Astrocyte (in vitro differentiated cells and primary cell): ENCODE measurements around the gene AP5Z1. TPM values are rescaled to one million over a fixed set of nuclear protein-coding genes. Genes with fewer than 3 reads are reported as not detected.

Experiments
- DNase-seq: peaks from one replicate; pipeline ENCODE4 v3.0.0-alpha.2; 2010; ENCODE audit warnings: low read depth
- FAIRE-seq: peaks from 2 replicates; lab custom pipeline; 2011; peaks lifted over from hg19 to GRCh38; lab: Jason Lieb, UNC
- H2AFZ ChIP-seq: 2 replicates; pipeline ENCODE4 v1.6.0; 2012; ENCODE audit warnings: low read depth, low read length, inconsistent platforms
- H3K27ac ChIP-seq: 2 replicates; pipeline ENCODE4 v1.5.1; 2011; ENCODE audit warnings: low read depth, low read length, inconsistent platforms
- H3K27me3 ChIP-seq: 2 replicates; pipeline ENCODE4 v1.6.0; 2011; ENCODE audit warnings: low read length, inconsistent platforms; ENCODE audit not compliant: insufficient read depth
- H3K36me3 ChIP-seq: 2 replicates; pipeline ENCODE4 v1.5.1; 2011; ENCODE audit warnings: low read length, inconsistent platforms; ENCODE audit not compliant: insufficient read depth
- H3K4me1 ChIP-seq: 2 replicates; pipeline ENCODE4 v1.5.1; 2011; ENCODE audit warnings: low read length, inconsistent platforms; ENCODE audit not compliant: insufficient read depth
- H3K4me2 ChIP-seq: 2 replicates; pipeline ENCODE4 v1.6.0; 2012; ENCODE audit warnings: low read length, inconsistent platforms
- H3K4me3 ChIP-seq: 2 replicates; pipeline ENCODE4 v1.5.1; 2011; ENCODE audit warnings: low read depth, mild to moderate bottlenecking, low read length, inconsistent platforms; ENCODE audit not compliant: insufficient read depth
- H3K79me2 ChIP-seq: 2 replicates; pipeline ENCODE4 v1.6.0; 2012; ENCODE audit warnings: mild to moderate bottlenecking, low read length, inconsistent platforms; ENCODE audit not compliant: insufficient read depth
- H3K9ac ChIP-seq: 2 replicates; pipeline ENCODE4 v1.6.0; 2012; ENCODE audit warnings: mild to moderate bottlenecking, low read length, inconsistent platforms
- H3K9me3 ChIP-seq: 2 replicates; pipeline ENCODE4 v1.5.1; 2012; ENCODE audit warnings: low read depth, mild to moderate bottlenecking, low read length, inconsistent platforms; ENCODE audit not compliant: insufficient read depth
- H4K20me1 ChIP-seq: 2 replicates; pipeline ENCODE4 v1.6.0; 2012; ENCODE audit warnings: low read length, inconsistent platforms; ENCODE audit not compliant: insufficient read depth
- H3K27ac Mint-ChIP-seq: one replicate; pipeline ENCODE4 v1.8.0; 2021; ENCODE audit warnings: mild to moderate bottlenecking, mixed read lengths; ENCODE audit not compliant: unreplicated experiment
- H3K27me3 Mint-ChIP-seq: one replicate; pipeline ENCODE4 v1.8.0; 2021; ENCODE audit warnings: low read depth, mixed read lengths; ENCODE audit not compliant: unreplicated experiment
- H3K36me3 Mint-ChIP-seq: one replicate; pipeline ENCODE4 v1.8.0; 2021; ENCODE audit warnings: low read depth, mixed read lengths; ENCODE audit not compliant: unreplicated experiment
- H3K4me1 Mint-ChIP-seq: one replicate; pipeline ENCODE4 v1.8.0; 2021; ENCODE audit warnings: low read depth, mixed read lengths; ENCODE audit not compliant: unreplicated experiment
- H3K4me3 Mint-ChIP-seq: one replicate; pipeline ENCODE4 v1.8.0; 2021; ENCODE audit warnings: mild to moderate bottlenecking, moderate library complexity, mixed read lengths; ENCODE audit not compliant: unreplicated experiment
- H3K9me3 Mint-ChIP-seq: one replicate; pipeline ENCODE4 v1.8.0; 2021; ENCODE audit warnings: mild to moderate bottlenecking, mixed read lengths; ENCODE audit not compliant: unreplicated experiment
- EZH2 ChIP-seq: IDR thresholded peaks from 2 replicates; pipeline ENCODE4 v1.6.1; 2012; ENCODE audit warnings: mild to moderate bottlenecking, low read length, inconsistent platforms; ENCODE audit not compliant: insufficient read depth
- total RNA-seq: library from RNA; stranded (reverse); gene quantifications from 2 replicates; pipeline ENCODE4 v1.2.1, GENCODE V29; 2021
- TF ChIP-seq, protein P1 (sequence below): IDR thresholded peaks from 2 replicates; pipeline ENCODE4 v1.5.1; 2011; ENCODE audit warnings: low read depth, mild to moderate bottlenecking, inconsistent platforms, low read length, moderate library complexity; ENCODE audit not compliant: insufficient read depth

Gene AP5Z1
- total RNA-seq, 1 donor from 2014 or later, result 75.6 TPM

DNA sequence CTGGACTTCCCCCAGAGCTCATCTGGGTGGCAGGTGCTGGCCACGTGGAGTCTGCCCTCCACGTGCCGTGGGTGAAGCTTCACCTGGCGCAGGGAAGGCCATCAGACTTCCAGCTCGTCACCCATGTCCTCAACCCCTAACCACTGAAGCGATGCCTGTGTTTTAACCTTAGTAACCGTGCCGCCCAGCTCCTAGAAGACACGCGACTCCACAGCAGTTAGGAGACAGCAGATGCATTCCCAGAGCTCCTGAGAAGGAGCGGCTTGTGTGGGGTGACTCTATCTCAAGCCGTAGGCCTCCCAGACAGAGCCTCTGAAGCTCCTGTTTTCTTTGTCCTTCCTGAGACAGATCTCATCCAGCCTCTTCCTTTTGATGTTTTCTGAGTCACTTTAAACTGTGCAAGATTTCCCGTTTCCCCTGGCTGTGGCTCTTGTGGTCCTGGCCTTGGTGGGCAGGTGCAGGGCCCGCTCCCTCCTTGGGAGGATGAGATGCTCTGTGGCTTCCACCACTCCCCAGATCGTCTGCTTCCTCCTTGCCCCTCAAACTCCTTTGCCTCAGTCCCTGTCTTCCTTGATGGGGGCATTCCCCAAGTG, 41.4 kb upstream of the AP5Z1 start:
- Histone ChIP-seq H3K4me3 (no peak overlapping the region), H3K9me3 (no peaks in the 10 kb centered on the region), H3K4me2 (peak overlapping the region; percentile 5), H3K9ac (peak overlapping the region; percentile 1), H4K20me1 (peaks cover 32% of the 10 kb centered on the region), H3K79me2 (peaks cover 78% of the 10 kb centered on the region), H3K36me3 (peaks cover 4% of the 10 kb centered on the region), H3K27ac (peak overlapping the region; percentile 49), H2AFZ (no peak overlapping the region), H3K27me3 (no peaks in the 10 kb centered on the region), H3K4me1 (peaks cover 16% of the 10 kb centered on the region)
- H3K27ac Mint-ChIP-seq, result peak overlapping the region; percentile 0
- H3K9me3 Mint-ChIP-seq, result no peaks in the 10 kb centered on the region
- H3K4me1 Mint-ChIP-seq, result peaks cover 25% of the 10 kb centered on the region
- no peaks in the 10 kb centered on the region for H3K27me3 Mint-ChIP-seq
- DNase-seq (no peak), FAIRE-seq (no peak)
- H3K4me3 Mint-ChIP-seq, result no peak overlapping the region
- H3K36me3 Mint-ChIP-seq, result peaks cover 29% of the 10 kb centered on the region
- TF ChIP-seq EZH2, result no peak
- TF ChIP-seq, protein P1, sequence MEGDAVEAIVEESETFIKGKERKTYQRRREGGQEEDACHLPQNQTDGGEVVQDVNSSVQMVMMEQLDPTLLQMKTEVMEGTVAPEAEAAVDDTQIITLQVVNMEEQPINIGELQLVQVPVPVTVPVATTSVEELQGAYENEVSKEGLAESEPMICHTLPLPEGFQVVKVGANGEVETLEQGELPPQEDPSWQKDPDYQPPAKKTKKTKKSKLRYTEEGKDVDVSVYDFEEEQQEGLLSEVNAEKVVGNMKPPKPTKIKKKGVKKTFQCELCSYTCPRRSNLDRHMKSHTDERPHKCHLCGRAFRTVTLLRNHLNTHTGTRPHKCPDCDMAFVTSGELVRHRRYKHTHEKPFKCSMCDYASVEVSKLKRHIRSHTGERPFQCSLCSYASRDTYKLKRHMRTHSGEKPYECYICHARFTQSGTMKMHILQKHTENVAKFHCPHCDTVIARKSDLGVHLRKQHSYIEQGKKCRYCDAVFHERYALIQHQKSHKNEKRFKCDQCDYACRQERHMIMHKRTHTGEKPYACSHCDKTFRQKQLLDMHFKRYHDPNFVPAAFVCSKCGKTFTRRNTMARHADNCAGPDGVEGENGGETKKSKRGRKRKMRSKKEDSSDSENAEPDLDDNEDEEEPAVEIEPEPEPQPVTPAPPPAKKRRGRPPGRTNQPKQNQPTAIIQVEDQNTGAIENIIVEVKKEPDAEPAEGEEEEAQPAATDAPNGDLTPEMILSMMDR, result no peak

DNA sequence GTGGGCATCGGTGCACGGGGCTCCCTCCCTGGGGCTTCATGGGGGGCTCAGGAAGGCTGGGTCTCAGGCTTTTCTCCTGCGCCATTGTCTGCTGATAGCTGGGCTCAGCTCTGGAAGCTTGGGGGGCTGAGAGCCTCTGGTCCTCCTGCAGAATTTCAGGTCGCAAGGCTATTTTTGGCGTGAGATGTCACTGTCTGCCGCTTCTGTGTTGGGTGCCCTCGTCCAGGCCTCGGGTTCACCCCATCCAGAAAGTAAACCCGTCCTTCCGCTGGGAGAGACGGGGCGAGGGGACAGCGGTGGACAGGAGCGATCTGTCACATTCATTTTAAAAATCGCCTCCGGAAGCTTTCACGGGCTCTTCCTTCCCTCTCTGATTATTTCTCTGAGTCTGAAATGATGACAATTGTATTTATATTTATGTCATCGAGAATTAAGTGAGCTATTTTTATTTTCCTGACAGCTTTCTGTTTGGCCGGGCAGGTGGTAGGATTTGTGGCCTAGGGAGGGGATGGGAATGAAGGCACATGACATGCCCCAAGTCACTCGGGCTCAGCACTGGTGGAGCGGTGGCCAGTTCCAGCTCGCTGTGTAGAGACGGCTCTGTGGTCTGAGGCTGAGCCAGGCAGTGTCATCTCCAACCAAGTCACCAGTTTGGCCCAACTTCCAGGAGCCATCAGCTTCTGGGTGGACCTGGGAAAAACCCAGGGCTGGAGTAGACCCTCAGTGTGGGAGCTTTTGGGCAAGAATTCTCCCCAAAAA, 40.7 kb upstream of the AP5Z1 start:
- Histone ChIP-seq H3K9me3 (no peaks in the 10 kb centered on the region), H3K36me3 (peaks cover 4% of the 10 kb centered on the region), H3K79me2 (peaks cover 78% of the 10 kb centered on the region), H3K4me2 (no peak overlapping the region), H4K20me1 (peaks cover 30% of the 10 kb centered on the region), H3K4me3 (no peak overlapping the region), H3K9ac (no peak overlapping the region), H2AFZ (no peak overlapping the region), H3K4me1 (peaks cover 24% of the 10 kb centered on the region), H3K27ac (no peak overlapping the region), H3K27me3 (no peaks in the 10 kb centered on the region)
- Mint-ChIP-seq H3K4me3 (no peak overlapping the region), H3K9me3 (no peaks in the 10 kb centered on the region), H3K36me3 (peaks cover 29% of the 10 kb centered on the region), H3K27me3 (no peaks in the 10 kb centered on the region), H3K27ac (no peak overlapping the region), H3K4me1 (peaks cover 33% of the 10 kb centered on the region)
- FAIRE-seq (no peak), DNase-seq (no peak)
- TF ChIP-seq, protein P1, result no peak
- TF ChIP-seq EZH2, result no peak

GRCh38 chr7:4737300-4737699, 38.1 kb upstream of the AP5Z1 start:
- TF ChIP-seq EZH2, result no peak
- TF ChIP-seq, protein P1, result no peak
- Histone ChIP-seq H3K4me1 (peaks cover 25% of the 10 kb centered on the region), H3K27me3 (no peaks in the 10 kb centered on the region), H3K9ac (no peak overlapping the region), H3K79me2 (peaks cover 74% of the 10 kb centered on the region), H3K27ac (no peak overlapping the region), H4K20me1 (peaks cover 12% of the 10 kb centered on the region), H3K36me3 (peaks cover 8% of the 10 kb centered on the region), H3K4me2 (no peak overlapping the region), H2AFZ (peak overlapping the region; percentile 9), H3K9me3 (no peaks in the 10 kb centered on the region), H3K4me3 (no peak overlapping the region)
- DNase-seq (no peak), FAIRE-seq (no peak)
- Mint-ChIP-seq H3K4me1 (peaks cover 35% of the 10 kb centered on the region), H3K9me3 (no peaks in the 10 kb centered on the region), H3K27ac (no peak overlapping the region), H3K36me3 (peaks cover 28% of the 10 kb centered on the region), H3K27me3 (no peaks in the 10 kb centered on the region), H3K4me3 (no peak overlapping the region)
